Right lobe of liver (tissue), 4 donors: ENCODE data around the gene JMJD8.

Source experiments
- CTCF ChIP-seq, 4 donors: fragments of 200-600 bp in 3 of 4; fragments of 450-650 bp in 1 of 4; IDR thresholded peaks; one replicate each; pipeline versions ENCODE4 v1.5.1 to v1.8.0; 2016 to 2022; ENCODE audit warnings: antibody characterized with exemption in 4 of 4, mild to moderate bottlenecking in 2 of 4
- POLR2A ChIP-seq: fragments of 450-650 bp; IDR thresholded peaks from one replicate; pipeline ENCODE4 v1.6.1; 2017; ENCODE audit warnings: antibody characterized with exemption, mild to moderate bottlenecking
- donor health status: DM: no; HTN: no; CAD: no.
- donor health status: DM: no; HTN: no; CAD: no.
- donor health status: DM: no; HTN: yes; CAD: no.

- no peak for TF ChIP-seq CTCF (IDR thresholded peaks at IDR 0.05)
- TF ChIP-seq POLR2A, result no peak
Measured at GRCh38 chr16:682493-683395, 1.4 kb downstream of the JMJD8 start.
